B cell (primary cell): ENCODE measurements around the gene ZMIZ1. TPM values are rescaled to one million over a fixed set of nuclear protein-coding genes. Genes with fewer than 3 reads are reported as not detected.

Experiments
- ATAC-seq: fragments of 200-7000 bp; cut with Tn5 transposase; one replicate; pipeline ENCODE4 v1.10.0; 2021; ENCODE audit warnings: low read depth, mild to moderate bottlenecking, moderate number of reproducible peaks, moderate library complexity
- CTCF ChIA-PET: fragments of 350-600 bp; sonication (Branson Sonifier 250); formaldehyde crosslinking; loops from one replicate; lab custom pipeline; 2021; ENCODE audit warnings: antibody characterized with exemption, inconsistent platforms; lab: Charles Lee
- POLR2A ChIA-PET: fragments of 350-600 bp; sonication (Branson Sonifier 250); formaldehyde crosslinking; loops from one replicate; lab custom pipeline; 2021; ENCODE audit warnings: antibody characterized with exemption; lab: Charles Lee
- DNase-seq: peaks from one replicate; pipeline ENCODE4 v3.0.0; 2013
- H2AFZ ChIP-seq: 2 replicates; pipeline ENCODE4 v1.6.1; 2012; ENCODE audit warnings: mild to moderate bottlenecking, low read depth, low read length; ENCODE audit not compliant: insufficient read depth, poor library complexity, severe bottlenecking
- H3K27ac ChIP-seq, 2 donors: 1 replicate in 1 of 2; 2 replicates in 1 of 2; pipeline ENCODE4 v1.5.1; 2012 to 2013; ENCODE audit warnings: low read length in 2 of 2, mild to moderate bottlenecking in 2 of 2, moderate library complexity in 1 of 2
- H3K27me3 ChIP-seq, 4 experiments: fragments of 200-600 bp in 1 of 4; sonication (generic) in 1 of 4; replicated peaks in 1 of 4; 1 replicate in 2 of 4; 2 replicates in 2 of 4; pipeline versions ENCODE4 v1.6.1 to v1.7.0; 2013 to 2016; ENCODE audit warnings: low read length in 3 of 4, mild to moderate bottlenecking in 2 of 4, mixed read lengths in 1 of 4, moderate library complexity in 1 of 4; ENCODE audit not compliant: insufficient read depth in 4 of 4, control insufficient read depth in 3 of 4; ENCODE audit errors: control extremely low read depth in 1 of 4
- H3K36me3 ChIP-seq, 2 experiments: replicated peaks in 1 of 2; 1 replicate in 1 of 2; 2 replicates in 1 of 2; pipeline versions ENCODE4 v1.6.1 to v1.7.1; 2013; ENCODE audit warnings: low read length in 1 of 2; ENCODE audit not compliant: insufficient read depth in 2 of 2, control insufficient read depth in 1 of 2; ENCODE audit errors: control extremely low read depth in 1 of 2, extremely low read depth in 1 of 2
- H3K4me1 ChIP-seq, 2 donors: fragments of 200-600 bp in 1 of 2; sonication (generic) in 1 of 2; 1 replicate in 1 of 2; 2 replicates in 1 of 2; pipeline versions ENCODE4 v1.5.1 to v1.6.1; 2013 to 2017; ENCODE audit warnings: low read length in 2 of 2; ENCODE audit not compliant: control insufficient read depth in 2 of 2, insufficient read depth in 2 of 2
- H3K4me2 ChIP-seq: replicated peaks from 2 replicates; pipeline ENCODE3; 2012; ENCODE audit warnings: mild to moderate bottlenecking, low read depth, low read length; ENCODE audit not compliant: poor library complexity, severe bottlenecking
- H3K4me3 ChIP-seq, 5 experiments: fragments of 200-600 bp in 1 of 5; sonication (generic) in 1 of 5; 1 replicate in 3 of 5; 2 replicates in 2 of 5; pipeline versions ENCODE4 v1.5.1 to v1.7.0; 2011 to 2016; ENCODE audit warnings: low read length in 4 of 5, mild to moderate bottlenecking in 4 of 5, low read depth in 2 of 5, control low read depth in 1 of 5, moderate library complexity in 1 of 5; ENCODE audit not compliant: insufficient read depth in 1 of 5; ENCODE audit errors: control extremely low read depth in 1 of 5, extremely low read depth in 1 of 5
- H3K79me2 ChIP-seq: fragments of 200-600 bp; sonication (generic); one replicate; pipeline ENCODE4 v1.6.0; 2016; ENCODE audit warnings: low read length; ENCODE audit not compliant: control insufficient read depth, insufficient read depth
- H3K9ac ChIP-seq: fragments of 200-600 bp; sonication (generic); 2 replicates; pipeline ENCODE4 v1.6.1; 2017; ENCODE audit warnings: mild to moderate bottlenecking, low read length, moderate library complexity
- H3K9me3 ChIP-seq, 3 donors: one replicate each; pipeline versions ENCODE4 v1.6.1 to v1.7.1; 2013; ENCODE audit warnings: low read length in 2 of 3; ENCODE audit not compliant: control insufficient read depth in 2 of 3, insufficient read depth in 1 of 3; ENCODE audit errors: control extremely low read depth in 1 of 3
- H4K20me1 ChIP-seq: 2 replicates; pipeline ENCODE4 v1.6.0; 2012; ENCODE audit warnings: mild to moderate bottlenecking, low read length; ENCODE audit not compliant: insufficient read depth, control insufficient read depth, poor library complexity, severe bottlenecking
- H3K27ac Mint-ChIP-seq: one replicate; pipeline ENCODE4 v1.8.0; 2021; ENCODE audit warnings: mixed read lengths
- H3K27me3 Mint-ChIP-seq: one replicate; pipeline ENCODE4 v1.8.0; 2021; ENCODE audit warnings: mixed read lengths
- H3K4me1 Mint-ChIP-seq: one replicate; pipeline ENCODE4 v1.8.0; 2021; ENCODE audit warnings: mixed read lengths
- H3K4me3 Mint-ChIP-seq: one replicate; pipeline ENCODE4 v1.8.0; 2021; ENCODE audit warnings: mixed read lengths
- H3K9me3 Mint-ChIP-seq: one replicate; pipeline ENCODE4 v1.8.0; 2022; ENCODE audit warnings: mixed read lengths; ENCODE audit not compliant: insufficient read depth
- CTCF ChIP-seq: fragments of 200-600 bp; IDR thresholded peaks from one replicate; pipeline ENCODE4 v1.8.0; 2022; ENCODE audit warnings: antibody characterized with exemption, mild to moderate bottlenecking
- EZH2 ChIP-seq: IDR thresholded peaks from 2 replicates; pipeline ENCODE4 v1.6.1; 2012; ENCODE audit warnings: borderline replicate concordance, low read depth, mild to moderate bottlenecking, moderate library complexity, low read length; ENCODE audit not compliant: insufficient read depth, poor library complexity, severe bottlenecking
- WGBS: methylation state at CpG from one replicate; pipeline ENCODE4 v1.1.5; 2013; ENCODE audit warnings: missing lambda C conversion rate; ENCODE audit not compliant: insufficient coverage; 5-methylcytosine and 5-hydroxymethylcytosine counted together
- intact Hi-C: fragments of 100-400 bp; cut with micrococcal nuclease; formaldehyde crosslinking; loops from one replicate; pipeline ENCODE4 v1.10.0; 2022
- polyA plus RNA-seq: library from polyadenylated mRNA; depleted of rRNA; stranded (reverse); fragments of >200 nt; gene quantifications from 2 replicates; pipeline ENCODE4 v1.2.3, GENCODE V29; 2012
- total RNA-seq, 2 donors: library from RNA; stranded (reverse); fragments of 120-200 nt in 1 of 2; gene quantifications; 1 replicate in 1 of 2; 2 replicates in 1 of 2; pipeline versions ENCODE4 v1.2.3 to v1.2.4, GENCODE V29; 2013 to 2022

The ZMIZ1 gene
- total and polyA plus RNA-seq, 2 donors (not counting 1 experiment from before 2014, with no cell fraction given), result 14.3 to 64.9 TPM

- ChIA-PET CTCF (no interaction called here), POLR2A (interaction anchor here (0.6 kb wide), 1 partner anchor 55 kb away, joined by 3 read pairs; no protein-coding TSS in a partner anchor)
- H3K9me3 ChIP-seq, result no peaks in the 10 kb centered on the region
- H3K4me3 ChIP-seq, result no peak overlapping the region
- no peaks in the 10 kb centered on the region for H3K27me3 ChIP-seq
- H3K4me2 ChIP-seq, result peak overlapping the region; percentile 15
- no peaks in the 10 kb centered on the region for H3K27me3 Mint-ChIP-seq
- H3K9ac ChIP-seq, result no peak overlapping the region
- H4K20me1 ChIP-seq, result peaks cover 16% of the 10 kb centered on the region
- peaks cover 46 to 76% of the 10 kb centered on the region in 2 donors for H3K4me1 ChIP-seq
- intact Hi-C loops, result no loop called here
- TF ChIP-seq EZH2 (no peak), CTCF (no peak)
- no peak for DNase-seq
- 74% methylated on average over 3 of the region's 7 CpGs for WGBS
- H3K4me3 Mint-ChIP-seq, result peak overlapping the region; percentile 38
- H3K4me1 Mint-ChIP-seq, result peaks cover 76% of the 10 kb centered on the region
- no peak overlapping the region for H2AFZ ChIP-seq
- no peaks in the 10 kb centered on the region for H3K9me3 Mint-ChIP-seq
- H3K36me3 ChIP-seq, result peaks cover 0 to 4% of the 10 kb centered on the region in 2 experiments
- no peak overlapping the region for H3K27ac ChIP-seq
- ATAC-seq, result no peak
- H3K79me2 ChIP-seq, result peaks cover 100% of the 10 kb centered on the region
- peak overlapping the region; percentile 74 for H3K27ac Mint-ChIP-seq
Measured at GRCh38 chr10:79269969-79270368, 201.2 kb downstream of the ZMIZ1 start.

GRCh38 chr10:79270466-79271246 lies 201.9 kb downstream of the ZMIZ1 start:
- 74% methylated on average over 10 of the region's 16 CpGs for WGBS
- no peak overlapping the region for H2AFZ ChIP-seq
- no peaks in the 10 kb centered on the region for H3K9me3 Mint-ChIP-seq
- ChIA-PET CTCF (interaction anchor here (1.2 kb wide), 1 partner anchor 26 kb away, joined by 3 read pairs; no protein-coding TSS in a partner anchor), POLR2A (no interaction called here)
- ATAC-seq (no peak), DNase-seq (no peak)
- H3K4me2 ChIP-seq, result no peak overlapping the region
- H3K4me3 ChIP-seq, result no peak overlapping the region
- peaks cover 100% of the 10 kb centered on the region for H3K79me2 ChIP-seq
- H3K4me1 ChIP-seq, result peaks cover 44 to 69% of the 10 kb centered on the region in 2 donors
- intact Hi-C loops, result no loop called here
- H3K4me1 Mint-ChIP-seq, result peaks cover 74% of the 10 kb centered on the region
- peaks cover 0 to 4% of the 10 kb centered on the region in 2 experiments for H3K36me3 ChIP-seq
- H3K27ac ChIP-seq, result no peak overlapping the region
- no peak for TF ChIP-seq EZH2
- TF ChIP-seq CTCF, result no peak
- no peaks in the 10 kb centered on the region for H3K27me3 ChIP-seq
- H3K27ac Mint-ChIP-seq, result peak overlapping the region; percentile 74
- H3K9me3 ChIP-seq, result no peaks in the 10 kb centered on the region
- no peak overlapping the region for H3K9ac ChIP-seq
- no peaks in the 10 kb centered on the region for H3K27me3 Mint-ChIP-seq
- peak overlapping the region; percentile 38 for H3K4me3 Mint-ChIP-seq
- H4K20me1 ChIP-seq, result peaks cover 23% of the 10 kb centered on the region
